Lower leg skin (tissue), 3 donors: ENCODE results near the gene MYT1.

Experiments
- POLR2A ChIP-seq, 2 donors: fragments of 450-650 bp; IDR thresholded peaks; one replicate each; pipeline ENCODE4 v1.6.1; 2016 to 2017; ENCODE audit warnings: antibody characterized with exemption in 2 of 2, mild to moderate bottlenecking in 1 of 2, moderate library complexity in 1 of 2
- TF ChIP-seq, protein P1 (sequence below), 3 donors: fragments of 450-650 bp; IDR thresholded peaks; one replicate each; pipeline ENCODE4 v1.5.1; 2016; ENCODE audit warnings: antibody characterized with exemption in 3 of 3, mild to moderate bottlenecking in 3 of 3, moderate library complexity in 2 of 3

DNA sequence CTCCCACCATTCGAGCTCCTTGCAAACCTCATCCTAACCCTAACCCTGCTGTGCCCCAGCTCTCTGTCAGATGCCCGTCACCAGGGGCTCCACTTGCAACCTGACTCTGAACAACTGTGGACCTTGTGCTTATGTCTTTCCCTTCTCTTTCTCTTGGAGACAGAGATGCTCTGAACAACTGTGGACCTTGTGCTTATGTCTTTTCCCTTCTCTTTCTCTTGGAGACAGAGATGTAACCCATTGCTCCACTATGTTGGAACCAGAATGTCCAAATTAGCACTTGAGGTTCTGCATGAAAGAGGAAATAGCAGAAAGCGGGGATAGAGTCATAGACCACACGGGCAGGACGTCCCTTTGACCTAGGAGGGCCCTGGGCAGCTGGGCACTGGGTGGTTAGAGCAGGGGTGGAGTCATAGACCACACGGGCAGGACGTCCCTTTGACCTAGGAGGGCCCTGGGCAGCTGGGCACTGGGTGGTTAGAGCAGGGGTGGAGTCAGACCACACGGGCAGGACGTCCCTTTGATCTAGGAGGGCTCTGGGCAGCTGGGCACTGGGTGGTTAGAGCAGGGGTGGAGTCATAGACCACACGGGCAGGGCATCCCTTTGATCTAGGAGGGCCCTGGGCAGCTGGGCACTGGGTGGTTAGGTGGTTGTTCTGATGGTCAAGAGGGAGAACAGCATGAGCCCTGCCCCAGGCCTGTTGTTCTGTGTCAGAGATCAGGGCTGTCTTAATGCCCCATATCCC lies 113.5 kb downstream of the MYT1 start:
- TF ChIP-seq, protein P1, sequence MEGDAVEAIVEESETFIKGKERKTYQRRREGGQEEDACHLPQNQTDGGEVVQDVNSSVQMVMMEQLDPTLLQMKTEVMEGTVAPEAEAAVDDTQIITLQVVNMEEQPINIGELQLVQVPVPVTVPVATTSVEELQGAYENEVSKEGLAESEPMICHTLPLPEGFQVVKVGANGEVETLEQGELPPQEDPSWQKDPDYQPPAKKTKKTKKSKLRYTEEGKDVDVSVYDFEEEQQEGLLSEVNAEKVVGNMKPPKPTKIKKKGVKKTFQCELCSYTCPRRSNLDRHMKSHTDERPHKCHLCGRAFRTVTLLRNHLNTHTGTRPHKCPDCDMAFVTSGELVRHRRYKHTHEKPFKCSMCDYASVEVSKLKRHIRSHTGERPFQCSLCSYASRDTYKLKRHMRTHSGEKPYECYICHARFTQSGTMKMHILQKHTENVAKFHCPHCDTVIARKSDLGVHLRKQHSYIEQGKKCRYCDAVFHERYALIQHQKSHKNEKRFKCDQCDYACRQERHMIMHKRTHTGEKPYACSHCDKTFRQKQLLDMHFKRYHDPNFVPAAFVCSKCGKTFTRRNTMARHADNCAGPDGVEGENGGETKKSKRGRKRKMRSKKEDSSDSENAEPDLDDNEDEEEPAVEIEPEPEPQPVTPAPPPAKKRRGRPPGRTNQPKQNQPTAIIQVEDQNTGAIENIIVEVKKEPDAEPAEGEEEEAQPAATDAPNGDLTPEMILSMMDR (IDR thresholded peaks at IDR 0.05): no peak
- TF ChIP-seq POLR2A (IDR thresholded peaks at IDR 0.05): no peak
